CD1c-positive myeloid dendritic cell (primary cell): ENCODE measurements around the gene EHMT1.
A peak's percentile ranks its signal among the peaks of the same experiment; 100 is the strongest.

Source experiments
- DNase-seq: peaks from one replicate; pipeline ENCODE4 v3.0.0-alpha.2; 2016; ENCODE audit errors: extremely low spot score

The EHMT1 gene

DNA sequence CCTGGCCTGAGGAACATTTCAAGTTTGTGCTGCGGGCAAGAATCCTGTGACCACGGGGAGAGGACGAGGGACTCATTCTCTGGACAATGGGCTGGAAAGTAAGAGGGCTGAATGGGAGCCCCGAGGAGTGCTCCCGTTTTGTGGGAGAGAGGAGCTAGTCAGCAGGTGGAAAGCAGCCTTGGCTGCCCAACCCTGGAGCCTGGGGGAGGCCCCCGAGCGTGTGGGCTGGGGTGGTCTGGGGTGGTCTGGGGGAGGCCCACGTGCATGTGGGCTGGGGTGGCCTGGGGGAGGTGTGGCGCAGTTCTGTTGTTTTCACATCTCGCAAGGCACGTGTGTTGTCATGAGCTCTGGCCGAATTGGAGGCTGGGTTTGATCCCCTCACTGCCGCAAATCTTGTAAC lies 27.5 kb downstream of the EHMT1 start:
- DNase-seq: no peak

DNA sequence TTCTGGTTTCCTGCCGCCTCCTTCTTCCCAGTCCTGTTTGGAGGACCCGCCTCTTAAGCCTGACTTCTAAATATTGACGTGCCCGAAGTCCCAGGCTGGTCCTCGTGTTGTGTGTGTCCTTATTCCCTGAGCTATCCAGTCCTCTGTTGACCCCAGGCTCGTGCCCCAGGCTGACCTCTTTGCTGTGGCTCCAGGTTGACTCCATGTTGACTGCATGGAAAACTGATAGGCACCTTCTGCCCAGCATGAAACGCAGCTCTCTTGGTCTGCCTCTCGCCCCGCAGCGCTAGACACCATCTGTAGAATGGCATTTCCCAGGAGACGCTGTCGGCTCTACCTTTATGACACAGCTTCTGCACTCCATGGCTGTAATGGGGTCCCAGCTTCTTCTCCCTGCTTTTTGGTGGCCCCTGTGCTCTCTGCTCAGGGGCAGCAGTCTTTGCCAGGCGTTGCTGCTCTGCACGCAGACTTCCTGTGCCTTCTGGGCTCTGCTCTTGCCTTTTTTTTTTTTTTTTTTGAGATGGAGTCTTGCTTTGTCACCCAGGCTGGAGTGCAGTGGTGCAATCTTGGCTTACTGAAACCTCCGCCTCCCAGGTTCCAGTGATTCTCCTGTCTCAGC lies 28.4 kb downstream of the EHMT1 start:
- DNase-seq: no peak

DNA sequence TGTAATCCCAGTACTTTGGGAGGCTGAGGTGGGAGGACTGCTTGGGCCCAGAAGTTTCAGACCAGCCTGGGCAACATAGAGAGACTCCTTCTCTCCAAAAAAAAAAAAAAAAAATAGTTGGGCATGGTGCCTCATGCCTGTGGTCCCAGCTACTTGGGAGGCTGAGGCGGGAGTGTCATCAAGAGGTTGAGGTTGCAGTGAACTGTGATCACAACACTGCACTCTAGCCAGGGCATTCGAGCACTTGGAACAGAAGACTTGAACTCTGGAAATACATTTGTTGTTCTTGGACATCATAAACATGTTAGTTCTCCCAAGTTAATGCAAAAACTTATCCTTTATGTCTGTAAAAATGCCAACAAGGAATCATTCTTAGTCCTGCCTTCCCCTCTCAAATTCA lies 29.6 kb downstream of the EHMT1 start:
- DNase-seq: no peak

DNA sequence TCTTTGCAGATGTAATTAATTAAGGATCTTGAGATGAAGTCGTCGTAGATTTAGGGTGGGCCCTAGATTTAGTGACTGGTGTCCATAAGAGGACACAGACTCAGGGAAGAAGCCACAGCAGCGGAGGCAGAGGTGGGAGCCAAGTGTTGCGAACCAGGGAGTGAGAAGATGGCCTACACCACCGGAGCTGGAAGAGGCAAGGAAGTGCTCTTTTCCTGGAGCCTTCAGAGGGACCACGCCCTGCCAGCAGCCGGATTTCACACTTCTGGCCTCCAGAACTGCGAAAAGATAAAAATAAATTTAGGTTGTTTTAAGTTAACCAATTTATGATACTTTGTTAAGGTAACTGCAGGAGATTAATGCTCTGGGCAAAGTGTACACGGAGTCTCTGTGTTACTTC lies 30.7 kb downstream of the EHMT1 start:
- no peak for DNase-seq

DNA sequence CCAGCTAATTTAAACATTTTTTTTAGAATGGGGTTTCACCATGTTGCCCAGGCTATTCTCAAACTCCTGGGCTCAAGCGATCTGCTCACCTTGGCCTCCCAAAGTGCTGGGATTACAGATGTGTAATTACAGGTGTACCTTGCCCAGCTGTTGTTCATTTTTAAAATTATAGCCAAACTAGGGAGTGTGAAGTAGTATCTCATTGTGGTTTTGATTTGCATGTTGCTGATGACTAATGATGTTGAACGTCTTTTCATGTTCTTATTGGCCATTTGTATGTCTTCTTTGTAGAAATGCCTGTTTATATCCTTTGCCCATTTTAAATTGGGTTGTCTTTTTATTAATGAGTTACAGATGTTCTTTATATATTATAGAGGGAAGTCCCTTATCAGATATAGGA lies 31.5 kb downstream of the EHMT1 start:
- no peak for DNase-seq

DNA sequence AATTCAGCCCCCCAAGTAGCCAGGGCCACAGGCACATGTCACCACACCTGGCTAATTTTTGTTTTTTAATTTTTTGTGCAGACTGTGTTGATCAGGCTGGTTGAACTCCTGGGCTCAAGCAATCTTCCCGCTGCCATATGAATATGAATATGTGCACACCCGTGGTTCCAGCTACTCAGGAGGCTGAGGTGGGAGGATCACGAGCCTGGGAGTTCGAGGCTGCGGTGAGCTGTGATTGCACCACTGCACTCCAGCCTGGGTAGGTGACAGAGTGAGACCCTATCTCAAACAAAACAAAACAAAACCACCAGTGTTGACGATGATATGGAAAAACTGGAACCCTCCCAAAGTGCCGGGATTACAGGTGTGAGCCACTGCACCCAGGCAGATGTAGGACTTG lies 32.0 kb downstream of the EHMT1 start:
- no peak for DNase-seq

DNA sequence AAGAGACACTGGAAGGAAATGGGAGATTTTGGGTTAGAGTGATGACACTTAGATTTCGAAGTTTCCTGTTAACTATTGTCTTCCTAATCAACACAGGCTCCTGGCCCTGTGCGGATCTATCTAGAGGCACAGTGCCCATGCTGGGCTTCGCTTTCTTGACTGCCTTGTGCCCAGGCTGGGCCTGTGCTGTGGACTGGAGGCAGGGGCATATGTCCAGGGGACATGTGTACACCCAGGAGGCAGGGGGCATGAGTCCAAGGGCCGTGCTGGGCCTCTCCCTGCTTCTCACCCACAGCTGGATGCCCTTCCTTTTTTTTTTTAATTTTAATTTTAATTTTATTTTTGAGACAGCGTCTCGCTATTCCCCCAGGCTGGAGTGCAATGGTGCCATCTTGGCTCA lies 37.6 kb downstream of the EHMT1 start:
- no peak for DNase-seq

DNA sequence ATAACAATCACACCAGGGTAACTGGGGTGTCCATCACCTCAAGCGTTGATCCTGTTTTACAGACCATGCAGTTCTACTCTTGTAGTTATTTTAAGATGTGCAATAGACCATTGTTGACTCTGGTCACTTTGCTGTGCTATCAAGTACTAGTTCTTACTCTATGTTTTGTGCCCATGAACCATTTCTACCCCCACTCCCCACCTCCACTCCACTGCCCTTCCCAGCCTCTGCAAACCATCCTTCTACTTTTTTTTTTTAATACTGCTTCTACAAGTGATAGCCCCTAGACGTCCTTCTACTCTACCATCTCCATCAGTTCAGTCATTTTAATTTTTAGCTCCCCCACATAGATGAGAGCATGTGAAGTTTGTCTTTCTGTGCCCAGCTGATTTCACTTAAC lies 38.8 kb downstream of the EHMT1 start:
- DNase-seq: no peak

DNA sequence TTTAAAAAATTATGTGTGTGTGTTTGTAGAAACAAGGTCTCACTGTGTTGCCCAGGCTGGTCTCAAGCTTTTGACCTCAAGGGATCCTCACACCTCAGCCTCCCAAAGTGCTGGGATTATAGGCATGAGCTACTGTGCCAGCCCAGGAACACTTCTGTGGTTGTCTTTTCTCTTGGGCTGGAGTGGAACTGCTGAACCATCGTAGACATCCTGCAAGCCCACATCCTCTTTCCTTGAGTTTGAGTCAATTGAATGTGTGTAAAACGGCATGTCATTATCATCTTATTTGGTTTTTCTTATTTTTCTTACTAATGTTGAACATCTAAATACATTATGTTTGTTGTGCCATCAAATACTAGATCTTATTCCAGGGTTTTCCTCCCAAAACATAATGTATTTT lies 40.0 kb downstream of the EHMT1 start:
- no peak for DNase-seq

DNA sequence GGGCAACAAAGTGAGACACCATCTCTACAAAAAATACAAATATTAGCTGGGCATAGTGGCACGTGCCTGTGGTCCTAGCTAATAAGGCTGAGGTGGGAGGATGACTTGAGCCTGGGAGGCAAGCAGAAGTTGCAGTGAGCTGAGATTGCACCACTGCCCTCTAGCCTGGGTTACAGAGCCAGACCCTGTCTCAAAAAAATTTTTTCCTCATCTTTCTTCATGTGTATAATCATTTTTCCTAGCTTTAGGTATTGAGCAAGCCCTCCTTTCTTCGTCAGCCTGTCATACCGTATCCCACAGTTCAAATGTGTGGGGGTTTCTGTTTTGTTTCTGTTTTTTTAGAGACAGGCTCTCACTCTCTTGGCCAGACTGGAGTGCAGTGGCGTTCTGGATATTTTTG lies 41.3 kb downstream of the EHMT1 start:
- peak; percentile 12 for DNase-seq

DNA sequence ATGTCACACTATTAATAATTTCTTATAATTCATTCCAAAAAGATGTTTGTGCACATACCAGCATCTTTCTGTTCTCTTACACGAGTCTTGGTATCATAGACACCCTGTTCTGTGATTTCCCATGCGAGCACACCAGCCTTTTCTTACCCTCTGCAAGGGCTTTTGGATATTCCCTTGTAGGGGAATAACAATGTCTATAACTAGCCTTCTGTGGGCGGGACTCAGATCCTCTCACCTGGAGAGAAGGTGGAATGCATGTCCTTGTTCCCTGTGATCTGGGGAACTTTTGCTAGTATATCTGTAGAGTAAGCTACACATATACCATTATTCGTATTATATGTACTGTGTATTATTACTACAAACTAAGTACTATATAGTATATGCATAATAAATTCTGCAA lies 44.8 kb downstream of the EHMT1 start:
- DNase-seq: no peak

DNA sequence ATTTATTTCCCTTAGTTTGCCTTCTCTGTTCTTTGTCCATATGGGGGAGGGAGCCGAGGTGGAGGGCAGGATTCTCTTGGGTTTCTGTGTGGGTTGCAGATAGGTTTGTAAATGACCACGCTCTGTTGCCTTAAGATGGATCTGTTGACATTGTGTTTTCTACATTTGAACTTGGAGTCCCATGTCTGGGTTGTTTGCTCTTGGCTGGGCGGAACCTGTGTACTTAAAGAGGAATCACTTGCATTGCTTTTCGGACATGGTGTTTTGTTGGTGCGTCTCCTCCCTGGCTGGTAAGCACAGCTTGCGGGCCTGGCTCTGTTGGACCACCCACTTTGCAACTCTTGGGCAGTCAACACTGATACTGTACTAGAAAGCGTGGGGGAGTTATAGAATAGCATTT lies 45.9 kb downstream of the EHMT1 start:
- DNase-seq: no peak

DNA sequence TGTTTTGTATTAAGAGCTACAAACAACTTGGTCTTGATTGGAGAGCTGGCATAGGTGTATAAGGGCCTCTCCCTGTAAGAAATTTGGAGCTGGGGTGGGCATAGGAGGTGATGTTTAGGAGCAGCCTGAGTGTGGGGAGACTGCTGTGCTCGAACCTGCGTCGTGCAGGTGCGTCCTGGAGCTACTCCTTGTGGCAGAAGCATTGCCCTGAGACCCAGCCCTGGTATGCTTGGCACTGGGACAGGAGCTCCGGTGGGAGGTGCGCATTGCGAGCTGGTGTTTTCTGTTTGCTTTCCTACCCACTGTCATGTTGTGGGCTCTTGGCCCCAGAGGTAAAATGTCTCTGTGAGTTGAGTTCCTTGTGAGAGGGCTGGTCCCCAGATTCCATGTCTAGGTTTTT lies 46.4 kb downstream of the EHMT1 start:
- DNase-seq: no peak

DNA sequence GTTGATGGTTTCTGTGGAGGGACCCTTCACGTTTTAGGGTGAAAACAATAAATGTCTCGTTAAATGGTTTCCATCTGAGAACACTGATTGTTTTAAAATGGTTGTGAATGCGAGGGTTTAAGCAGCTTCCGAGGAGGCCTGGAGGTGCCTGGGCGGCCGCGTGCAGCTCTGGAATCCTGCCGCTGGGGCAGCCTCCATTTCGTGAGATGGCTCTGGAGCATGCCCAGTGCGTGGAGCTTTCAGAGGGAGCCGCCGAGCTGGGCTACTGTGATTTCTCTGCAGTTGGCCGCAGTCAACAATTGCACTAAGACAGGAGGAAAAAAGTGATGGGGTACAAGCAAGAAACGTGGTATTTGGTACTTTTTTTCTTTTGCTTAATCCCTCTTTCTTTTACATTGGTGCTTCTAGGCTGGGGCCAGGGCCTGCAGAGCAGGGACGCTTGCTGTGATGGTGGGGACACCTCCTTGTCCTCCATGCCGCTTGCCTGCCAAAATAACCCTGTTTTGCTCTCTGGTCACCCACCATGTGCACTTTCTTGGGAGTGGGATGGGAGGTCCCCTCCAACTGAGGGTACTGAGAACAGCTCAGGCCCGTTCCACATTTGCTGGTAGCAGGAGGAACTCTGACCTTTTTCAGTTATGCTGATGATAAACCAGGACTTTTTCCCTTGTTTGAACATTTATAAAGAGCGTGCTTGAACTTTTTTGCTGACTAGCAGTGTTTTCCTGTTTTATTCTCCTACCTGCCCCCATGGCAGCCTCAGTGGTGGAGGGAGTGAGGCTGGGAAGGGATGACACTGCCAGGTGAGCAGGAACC lies 47.1 kb downstream of the EHMT1 start:
- no peak for DNase-seq

DNA sequence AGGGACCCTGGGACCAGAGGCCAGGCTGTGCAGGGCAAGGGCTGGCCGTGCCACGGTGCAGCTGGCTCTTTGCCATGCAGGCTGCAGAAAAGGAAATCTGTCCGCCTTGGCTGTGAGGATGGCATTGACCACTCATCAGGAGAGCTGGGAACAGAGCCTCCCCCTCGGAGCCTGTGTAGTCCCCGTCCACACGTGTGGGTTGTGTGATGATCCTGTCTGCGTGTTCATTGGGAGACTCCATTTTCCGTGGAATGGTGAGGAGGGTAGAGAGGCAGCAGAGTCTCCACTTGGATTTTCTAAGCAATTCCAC lies 47.7 kb downstream of the EHMT1 start:
- DNase-seq: no peak

DNA sequence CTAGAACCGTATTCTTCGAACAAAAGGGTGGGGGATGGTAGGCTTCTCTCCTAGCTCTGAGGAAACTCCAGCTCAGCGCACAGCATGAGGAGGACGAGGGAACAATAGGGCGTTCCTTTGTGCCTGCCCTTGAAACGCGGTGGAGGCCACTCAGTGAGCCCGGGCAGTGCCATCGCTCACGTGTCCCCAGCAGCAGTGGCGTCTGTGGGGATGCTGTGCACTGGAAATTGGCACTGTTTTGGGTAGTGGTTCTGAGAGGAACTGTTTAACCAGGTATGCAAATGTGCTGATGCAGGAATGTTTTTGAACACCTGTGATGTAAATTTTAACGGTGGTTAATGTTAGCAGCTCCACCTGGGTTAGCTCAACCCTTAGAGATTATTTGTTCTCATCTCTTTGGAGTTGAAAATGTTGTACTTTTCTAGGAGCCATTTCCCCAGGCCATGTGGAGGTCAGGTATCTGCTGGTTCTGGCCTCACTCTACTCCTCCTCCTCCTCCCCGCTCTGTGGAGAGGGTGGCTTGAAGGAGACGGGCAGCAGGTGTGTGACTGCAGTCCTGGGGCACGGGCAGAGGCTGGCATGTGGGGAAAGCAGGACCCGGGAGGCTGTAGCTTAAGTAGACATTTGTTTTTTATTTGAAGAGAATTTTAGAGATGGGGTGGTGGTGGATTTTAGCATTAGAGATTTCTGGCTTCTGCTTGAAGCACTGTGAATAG lies 48.3 kb downstream of the EHMT1 start:
- no peak for DNase-seq

DNA sequence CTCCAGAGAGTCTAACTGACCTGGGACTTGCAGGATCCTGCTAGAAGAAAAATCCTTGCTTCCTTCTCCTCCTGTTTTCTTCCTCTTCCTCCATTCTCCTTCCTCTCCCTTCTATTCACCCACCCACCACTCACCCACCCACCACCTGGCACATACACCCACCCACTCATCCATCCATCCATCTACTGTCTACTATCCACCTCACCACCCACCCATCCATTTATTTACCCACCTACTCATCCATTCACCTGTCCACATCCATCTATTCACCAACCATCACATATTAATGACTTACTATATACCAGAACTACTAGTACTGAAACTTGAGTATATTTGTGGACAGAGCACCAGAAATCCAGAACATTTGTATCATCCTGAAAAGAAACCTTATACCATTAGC lies 49.4 kb downstream of the EHMT1 start:
- DNase-seq: no peak

DNA sequence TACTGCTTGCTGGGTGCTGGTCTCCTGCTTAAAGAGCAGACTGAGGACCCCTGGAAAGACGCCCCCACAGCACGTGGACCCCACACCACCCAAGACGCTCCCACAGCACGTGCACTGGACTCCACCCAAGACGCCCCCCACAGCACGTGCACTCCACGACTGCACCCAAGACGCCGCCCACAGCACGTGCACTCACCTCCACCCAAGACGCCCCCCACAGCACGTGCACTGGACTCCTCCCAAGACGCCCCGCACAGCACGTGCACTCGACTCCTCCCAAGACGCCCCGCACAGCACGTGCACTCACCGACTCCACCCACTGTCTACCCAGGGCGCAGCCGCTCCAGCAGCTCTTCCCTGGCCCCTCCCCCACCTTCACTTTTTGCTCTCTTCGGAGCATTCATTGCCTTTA lies 50.5 kb downstream of the EHMT1 start:
- no peak for DNase-seq

DNA sequence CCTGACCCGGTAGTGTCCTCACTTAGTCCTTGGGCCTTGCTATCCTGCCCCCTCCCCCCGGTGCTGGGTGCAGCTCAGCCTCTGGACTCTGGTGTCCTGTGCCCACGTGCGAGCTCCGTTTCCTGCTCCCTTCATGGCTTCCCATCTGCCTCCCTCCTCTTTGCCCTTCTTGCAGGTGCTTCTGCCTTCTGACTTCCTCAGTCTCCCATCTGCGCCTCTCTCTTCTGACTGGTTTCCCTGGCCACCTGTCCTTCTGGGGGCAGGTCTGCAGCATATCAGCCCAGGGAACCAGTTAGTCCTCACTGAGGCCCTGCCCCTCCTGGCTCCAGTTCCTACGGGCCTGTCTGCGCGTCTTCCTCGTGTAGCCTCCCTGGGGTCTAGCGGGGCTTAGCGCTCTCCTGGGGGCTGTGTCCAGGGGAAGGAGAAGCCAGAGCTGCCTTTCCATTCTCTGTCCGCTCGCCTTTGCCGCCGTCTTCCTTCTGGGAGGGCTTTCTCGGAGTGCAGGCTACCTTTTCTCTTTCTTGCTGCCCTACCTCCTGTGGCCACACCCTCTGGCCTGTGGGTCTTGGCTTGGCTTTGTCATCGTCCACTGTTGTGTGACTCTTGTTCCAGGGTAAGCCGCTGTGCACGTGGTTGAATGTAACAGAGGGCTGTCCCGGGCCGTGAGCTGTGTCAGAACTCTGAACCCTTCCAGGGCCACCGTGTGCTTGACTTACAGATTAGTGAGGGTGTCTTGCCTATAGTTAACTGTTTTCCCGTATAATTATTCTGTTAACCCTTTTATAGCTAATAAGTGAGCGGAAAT lies 51.8 kb downstream of the EHMT1 start:
- DNase-seq: peak; percentile 30

DNA sequence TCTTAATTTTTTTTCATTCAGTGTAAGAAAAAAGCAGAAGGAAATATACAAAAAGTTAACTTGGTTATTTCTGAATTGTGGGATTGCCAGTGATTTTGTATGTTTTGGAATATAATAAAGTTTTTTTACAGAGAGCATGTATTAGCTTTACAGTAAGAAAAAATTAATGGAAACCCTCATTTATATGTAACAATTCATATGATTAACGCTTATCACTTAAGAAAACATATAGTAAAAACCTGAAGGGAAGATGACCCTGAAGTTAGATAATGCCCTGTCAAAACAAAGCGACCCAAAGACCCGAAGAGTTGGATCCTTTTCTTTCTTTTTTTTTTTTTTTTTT lies 52.4 kb downstream of the EHMT1 start:
- no peak for DNase-seq

DNA sequence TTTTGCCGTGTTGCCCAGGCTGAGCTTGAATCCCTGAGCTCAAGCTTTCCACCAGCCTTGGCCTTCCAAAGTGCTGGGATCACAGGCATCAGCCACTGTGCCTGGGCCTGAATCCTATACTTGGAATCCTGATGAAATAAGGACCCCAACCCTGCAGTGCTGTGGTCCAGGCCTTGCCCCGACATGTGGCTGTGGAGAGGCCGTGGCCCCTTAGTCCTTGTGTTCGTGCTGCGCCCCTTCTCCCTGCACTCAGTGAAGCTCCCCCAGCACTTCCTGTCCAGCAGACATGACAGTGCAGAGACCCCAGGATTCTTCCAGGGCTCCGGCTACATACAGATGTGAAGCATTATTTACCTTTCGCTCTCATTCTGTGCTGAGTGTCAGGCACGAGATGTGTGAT lies 52.9 kb downstream of the EHMT1 start:
- no peak for DNase-seq
